WTC11 (cell line): ENCODE results near the gene EMSY. TPM values are rescaled to one million over a fixed set of nuclear protein-coding genes. Genes with fewer than 3 reads are reported as not detected.

Source experiments
- ATAC-seq: fragments of 200-7000 bp; cut with Tn5 transposase; 2 replicates; pipeline ENCODE4 v1.10.0; 2021; ENCODE audit warnings: mild to moderate bottlenecking, moderate library complexity
- CTCF ChIA-PET: fragments of 300-600 bp; sonication (Branson Sonifier 250); formaldehyde crosslinking; loops from one replicate; lab custom pipeline; 2021; ENCODE audit warnings: antibody characterized with exemption; lab: Charles Lee
- POLR2A ChIA-PET: fragments of 350-600 bp; sonication (Branson Sonifier 250); formaldehyde crosslinking; loops from one replicate; lab custom pipeline; 2021; ENCODE audit warnings: antibody characterized with exemption; lab: Charles Lee
- DNase-seq: peaks from one replicate; pipeline ENCODE4 v3.0.0; 2021; ENCODE audit warnings: low spot score
- H3K27ac Mint-ChIP-seq: 2 replicates; pipeline ENCODE4 v1.8.0; 2021; ENCODE audit warnings: mixed read lengths
- H3K27me3 Mint-ChIP-seq: 2 replicates; pipeline ENCODE4 v1.8.0; 2021; ENCODE audit warnings: low read depth, mild to moderate bottlenecking, moderate library complexity, mixed read lengths
- H3K36me3 Mint-ChIP-seq: 2 replicates; pipeline ENCODE4 v1.8.0; 2021; ENCODE audit warnings: mixed read lengths
- H3K4me1 Mint-ChIP-seq: 2 replicates; pipeline ENCODE4 v1.8.0; 2022; ENCODE audit warnings: mixed read lengths
- H3K4me3 Mint-ChIP-seq: 2 replicates; pipeline ENCODE4 v1.8.0; 2021; ENCODE audit warnings: mild to moderate bottlenecking, moderate library complexity, mixed read lengths
- H3K9me3 Mint-ChIP-seq: 2 replicates; pipeline ENCODE4 v1.8.0; 2021; ENCODE audit warnings: mixed read lengths
- ETV6 ChIP-seq: sonication (generic); formaldehyde crosslinking; IDR thresholded peaks from 2 replicates; pipeline ENCODE4 v1.8.1; 2022; ENCODE audit warnings: mild to moderate bottlenecking, missing genetic modification reagents
- FOXK1 ChIP-seq: sonication (generic); formaldehyde crosslinking; IDR thresholded peaks from 2 replicates; pipeline ENCODE4 v1.8.0; 2022; ENCODE audit warnings: mild to moderate bottlenecking, moderate library complexity, missing genetic modification reagents
- GABPB1 ChIP-seq: sonication (generic); formaldehyde crosslinking; IDR thresholded peaks from 2 replicates; pipeline ENCODE4 v1.8.1; 2023; ENCODE audit warnings: mild to moderate bottlenecking, missing genetic modification reagents
- NR3C1 ChIP-seq: sonication (generic); formaldehyde crosslinking; conservative IDR thresholded peaks from 2 replicates; pipeline ENCODE4 v1.8.1; 2023; ENCODE audit warnings: low read depth, mild to moderate bottlenecking, missing genetic modification reagents
- TEAD1 ChIP-seq: sonication (generic); formaldehyde crosslinking; IDR thresholded peaks from 2 replicates; pipeline ENCODE4 v1.8.0; 2022; ENCODE audit warnings: mild to moderate bottlenecking, missing genetic modification reagents
- ZBTB21 ChIP-seq: sonication (generic); formaldehyde crosslinking; IDR thresholded peaks from 2 replicates; pipeline ENCODE4 v1.8.1; 2023; ENCODE audit warnings: mild to moderate bottlenecking, missing genetic modification reagents, borderline replicate concordance
- total RNA-seq: library from RNA; stranded (reverse); gene quantifications from 3 replicates; pipeline ENCODE4 v1.2.3, GENCODE V29; 2021
- TF ChIP-seq, protein P1 (sequence below): fragments of 200-600 bp; IDR thresholded peaks from 2 replicates; pipeline ENCODE4 v1.8.0; 2022; ENCODE audit warnings: antibody characterized with exemption
- TF ChIP-seq, protein P2 (sequence below): sonication (generic); formaldehyde crosslinking; IDR thresholded peaks from 2 replicates; pipeline ENCODE4 v1.8.1; 2022; ENCODE audit warnings: low read depth, mild to moderate bottlenecking, moderate library complexity, missing genetic modification reagents, borderline replicate concordance
- TF ChIP-seq, protein P3 (sequence below): sonication (generic); formaldehyde crosslinking; IDR thresholded peaks from 2 replicates; pipeline ENCODE4 v1.8.0; 2023; ENCODE audit warnings: mild to moderate bottlenecking, missing genetic modification reagents
- TF ChIP-seq, protein P4 (sequence below): sonication (generic); formaldehyde crosslinking; IDR thresholded peaks from 2 replicates; pipeline ENCODE4 v1.8.1; 2023; ENCODE audit warnings: mild to moderate bottlenecking, missing genetic modification reagents, moderate library complexity
- TF ChIP-seq, protein P5 (sequence below): fragments of 250-450 bp; sonication (Bioruptor Pico); IDR thresholded peaks from 2 replicates; pipeline ENCODE4 v1.9.0; 2021; ENCODE audit warnings: mild to moderate bottlenecking
- TF ChIP-seq, protein P6 (sequence below): fragments of 250-450 bp; sonication (Bioruptor Pico); IDR thresholded peaks from 2 replicates; pipeline ENCODE4 v1.9.0; 2021; ENCODE audit warnings: mild to moderate bottlenecking
- TF ChIP-seq, protein P7 (sequence below): fragments of 250-450 bp; sonication (Bioruptor Pico); IDR thresholded peaks from 2 replicates; pipeline ENCODE4 v1.8.0; 2021; ENCODE audit warnings: mild to moderate bottlenecking
- TF ChIP-seq, protein P8 (sequence below): sonication (generic); formaldehyde crosslinking; IDR thresholded peaks from 2 replicates; pipeline ENCODE4 v1.8.1; 2022; ENCODE audit warnings: mild to moderate bottlenecking, missing genetic modification reagents, moderate library complexity, borderline replicate concordance

EMSY gene
- total RNA-seq, 1 experiment from 2014 or later: 31.1 TPM

DNA sequence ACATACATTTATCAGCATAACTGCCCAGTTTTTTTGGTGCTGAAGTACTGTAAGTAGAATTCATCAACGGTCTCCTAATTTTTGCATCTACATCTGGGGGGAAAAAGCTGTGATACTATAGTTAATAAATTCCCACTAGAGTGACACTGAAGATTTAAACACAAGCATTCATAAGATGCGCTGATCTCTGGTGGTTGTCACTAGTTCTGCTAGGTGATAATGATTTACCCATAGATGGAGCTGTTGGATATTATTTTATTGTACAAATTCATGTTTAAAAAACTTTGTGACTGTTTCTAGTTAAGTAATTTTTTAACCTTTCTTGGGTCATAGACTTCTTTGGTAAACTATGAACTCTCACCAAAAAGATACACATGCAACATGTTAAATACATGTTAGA lies 106.6 kb downstream of the EMSY start (continued):
- TF ChIP-seq, protein P1, sequence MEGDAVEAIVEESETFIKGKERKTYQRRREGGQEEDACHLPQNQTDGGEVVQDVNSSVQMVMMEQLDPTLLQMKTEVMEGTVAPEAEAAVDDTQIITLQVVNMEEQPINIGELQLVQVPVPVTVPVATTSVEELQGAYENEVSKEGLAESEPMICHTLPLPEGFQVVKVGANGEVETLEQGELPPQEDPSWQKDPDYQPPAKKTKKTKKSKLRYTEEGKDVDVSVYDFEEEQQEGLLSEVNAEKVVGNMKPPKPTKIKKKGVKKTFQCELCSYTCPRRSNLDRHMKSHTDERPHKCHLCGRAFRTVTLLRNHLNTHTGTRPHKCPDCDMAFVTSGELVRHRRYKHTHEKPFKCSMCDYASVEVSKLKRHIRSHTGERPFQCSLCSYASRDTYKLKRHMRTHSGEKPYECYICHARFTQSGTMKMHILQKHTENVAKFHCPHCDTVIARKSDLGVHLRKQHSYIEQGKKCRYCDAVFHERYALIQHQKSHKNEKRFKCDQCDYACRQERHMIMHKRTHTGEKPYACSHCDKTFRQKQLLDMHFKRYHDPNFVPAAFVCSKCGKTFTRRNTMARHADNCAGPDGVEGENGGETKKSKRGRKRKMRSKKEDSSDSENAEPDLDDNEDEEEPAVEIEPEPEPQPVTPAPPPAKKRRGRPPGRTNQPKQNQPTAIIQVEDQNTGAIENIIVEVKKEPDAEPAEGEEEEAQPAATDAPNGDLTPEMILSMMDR: no peak
- TF ChIP-seq, protein P2, sequence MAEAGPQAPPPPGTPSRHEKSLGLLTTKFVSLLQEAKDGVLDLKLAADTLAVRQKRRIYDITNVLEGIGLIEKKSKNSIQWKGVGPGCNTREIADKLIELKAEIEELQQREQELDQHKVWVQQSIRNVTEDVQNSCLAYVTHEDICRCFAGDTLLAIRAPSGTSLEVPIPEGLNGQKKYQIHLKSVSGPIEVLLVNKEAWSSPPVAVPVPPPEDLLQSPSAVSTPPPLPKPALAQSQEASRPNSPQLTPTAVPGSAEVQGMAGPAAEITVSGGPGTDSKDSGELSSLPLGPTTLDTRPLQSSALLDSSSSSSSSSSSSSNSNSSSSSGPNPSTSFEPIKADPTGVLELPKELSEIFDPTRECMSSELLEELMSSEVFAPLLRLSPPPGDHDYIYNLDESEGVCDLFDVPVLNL (CRISPR knock-in tag): no peak

DNA sequence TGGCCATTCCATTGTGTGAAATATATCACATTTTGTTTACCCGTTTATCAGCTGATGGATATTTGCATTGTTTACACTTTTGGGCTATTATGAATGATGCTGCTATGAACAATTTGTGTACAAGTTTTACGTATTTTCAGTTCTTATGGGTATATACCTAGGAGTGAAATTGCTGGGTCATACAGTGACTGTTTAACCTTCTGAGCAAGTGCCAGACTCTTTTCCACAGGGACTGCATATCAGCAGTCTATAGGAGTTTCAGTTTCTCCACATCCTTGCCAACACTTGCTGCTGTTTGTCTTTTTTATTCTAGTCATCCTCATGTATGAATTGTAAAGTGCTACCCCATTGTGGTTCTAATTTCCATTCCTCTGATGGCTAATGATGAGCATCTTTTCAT lies 108.2 kb downstream of the EMSY start:
- H3K4me1 Mint-ChIP-seq: peaks cover 4% of the 10 kb centered on the region
- CTCF ChIA-PET: no interaction called here

More for the DNA sequence above, 108.2 kb downstream of the EMSY start:
- H3K9me3 Mint-ChIP-seq: peaks cover 17% of the 10 kb centered on the region
- TF ChIP-seq, protein P3, sequence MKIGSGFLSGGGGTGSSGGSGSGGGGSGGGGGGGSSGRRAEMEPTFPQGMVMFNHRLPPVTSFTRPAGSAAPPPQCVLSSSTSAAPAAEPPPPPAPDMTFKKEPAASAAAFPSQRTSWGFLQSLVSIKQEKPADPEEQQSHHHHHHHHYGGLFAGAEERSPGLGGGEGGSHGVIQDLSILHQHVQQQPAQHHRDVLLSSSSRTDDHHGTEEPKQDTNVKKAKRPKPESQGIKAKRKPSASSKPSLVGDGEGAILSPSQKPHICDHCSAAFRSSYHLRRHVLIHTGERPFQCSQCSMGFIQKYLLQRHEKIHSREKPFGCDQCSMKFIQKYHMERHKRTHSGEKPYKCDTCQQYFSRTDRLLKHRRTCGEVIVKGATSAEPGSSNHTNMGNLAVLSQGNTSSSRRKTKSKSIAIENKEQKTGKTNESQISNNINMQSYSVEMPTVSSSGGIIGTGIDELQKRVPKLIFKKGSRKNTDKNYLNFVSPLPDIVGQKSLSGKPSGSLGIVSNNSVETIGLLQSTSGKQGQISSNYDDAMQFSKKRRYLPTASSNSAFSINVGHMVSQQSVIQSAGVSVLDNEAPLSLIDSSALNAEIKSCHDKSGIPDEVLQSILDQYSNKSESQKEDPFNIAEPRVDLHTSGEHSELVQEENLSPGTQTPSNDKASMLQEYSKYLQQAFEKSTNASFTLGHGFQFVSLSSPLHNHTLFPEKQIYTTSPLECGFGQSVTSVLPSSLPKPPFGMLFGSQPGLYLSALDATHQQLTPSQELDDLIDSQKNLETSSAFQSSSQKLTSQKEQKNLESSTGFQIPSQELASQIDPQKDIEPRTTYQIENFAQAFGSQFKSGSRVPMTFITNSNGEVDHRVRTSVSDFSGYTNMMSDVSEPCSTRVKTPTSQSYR (CRISPR knock-in tag): no peak
- TF ChIP-seq FOXK1 (no peak), ETV6 (CRISPR knock-in tag) (no peak), GABPB1 (no peak), NR3C1 (CRISPR knock-in tag) (no peak), ZBTB21 (no peak), TEAD1 (CRISPR knock-in tag) (no peak)
- TF ChIP-seq, protein P4, sequence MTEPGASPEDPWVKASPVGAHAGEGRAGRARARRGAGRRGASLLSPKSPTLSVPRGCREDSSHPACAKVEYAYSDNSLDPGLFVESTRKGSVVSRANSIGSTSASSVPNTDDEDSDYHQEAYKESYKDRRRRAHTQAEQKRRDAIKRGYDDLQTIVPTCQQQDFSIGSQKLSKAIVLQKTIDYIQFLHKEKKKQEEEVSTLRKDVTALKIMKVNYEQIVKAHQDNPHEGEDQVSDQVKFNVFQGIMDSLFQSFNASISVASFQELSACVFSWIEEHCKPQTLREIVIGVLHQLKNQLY: no peak
- TF ChIP-seq, protein P5, sequence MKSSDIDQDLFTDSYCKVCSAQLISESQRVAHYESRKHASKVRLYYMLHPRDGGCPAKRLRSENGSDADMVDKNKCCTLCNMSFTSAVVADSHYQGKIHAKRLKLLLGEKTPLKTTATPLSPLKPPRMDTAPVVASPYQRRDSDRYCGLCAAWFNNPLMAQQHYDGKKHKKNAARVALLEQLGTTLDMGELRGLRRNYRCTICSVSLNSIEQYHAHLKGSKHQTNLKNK (CRISPR knock-in tag): no peak
- TF ChIP-seq, protein P6, sequence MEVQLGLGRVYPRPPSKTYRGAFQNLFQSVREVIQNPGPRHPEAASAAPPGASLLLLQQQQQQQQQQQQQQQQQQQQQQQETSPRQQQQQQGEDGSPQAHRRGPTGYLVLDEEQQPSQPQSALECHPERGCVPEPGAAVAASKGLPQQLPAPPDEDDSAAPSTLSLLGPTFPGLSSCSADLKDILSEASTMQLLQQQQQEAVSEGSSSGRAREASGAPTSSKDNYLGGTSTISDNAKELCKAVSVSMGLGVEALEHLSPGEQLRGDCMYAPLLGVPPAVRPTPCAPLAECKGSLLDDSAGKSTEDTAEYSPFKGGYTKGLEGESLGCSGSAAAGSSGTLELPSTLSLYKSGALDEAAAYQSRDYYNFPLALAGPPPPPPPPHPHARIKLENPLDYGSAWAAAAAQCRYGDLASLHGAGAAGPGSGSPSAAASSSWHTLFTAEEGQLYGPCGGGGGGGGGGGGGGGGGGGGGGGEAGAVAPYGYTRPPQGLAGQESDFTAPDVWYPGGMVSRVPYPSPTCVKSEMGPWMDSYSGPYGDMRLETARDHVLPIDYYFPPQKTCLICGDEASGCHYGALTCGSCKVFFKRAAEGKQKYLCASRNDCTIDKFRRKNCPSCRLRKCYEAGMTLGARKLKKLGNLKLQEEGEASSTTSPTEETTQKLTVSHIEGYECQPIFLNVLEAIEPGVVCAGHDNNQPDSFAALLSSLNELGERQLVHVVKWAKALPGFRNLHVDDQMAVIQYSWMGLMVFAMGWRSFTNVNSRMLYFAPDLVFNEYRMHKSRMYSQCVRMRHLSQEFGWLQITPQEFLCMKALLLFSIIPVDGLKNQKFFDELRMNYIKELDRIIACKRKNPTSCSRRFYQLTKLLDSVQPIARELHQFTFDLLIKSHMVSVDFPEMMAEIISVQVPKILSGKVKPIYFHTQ: no peak
- TF ChIP-seq, protein P7, sequence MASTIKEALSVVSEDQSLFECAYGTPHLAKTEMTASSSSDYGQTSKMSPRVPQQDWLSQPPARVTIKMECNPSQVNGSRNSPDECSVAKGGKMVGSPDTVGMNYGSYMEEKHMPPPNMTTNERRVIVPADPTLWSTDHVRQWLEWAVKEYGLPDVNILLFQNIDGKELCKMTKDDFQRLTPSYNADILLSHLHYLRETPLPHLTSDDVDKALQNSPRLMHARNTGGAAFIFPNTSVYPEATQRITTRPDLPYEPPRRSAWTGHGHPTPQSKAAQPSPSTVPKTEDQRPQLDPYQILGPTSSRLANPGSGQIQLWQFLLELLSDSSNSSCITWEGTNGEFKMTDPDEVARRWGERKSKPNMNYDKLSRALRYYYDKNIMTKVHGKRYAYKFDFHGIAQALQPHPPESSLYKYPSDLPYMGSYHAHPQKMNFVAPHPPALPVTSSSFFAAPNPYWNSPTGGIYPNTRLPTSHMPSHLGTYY (CRISPR knock-in tag): no peak
- TF ChIP-seq, protein P8, sequence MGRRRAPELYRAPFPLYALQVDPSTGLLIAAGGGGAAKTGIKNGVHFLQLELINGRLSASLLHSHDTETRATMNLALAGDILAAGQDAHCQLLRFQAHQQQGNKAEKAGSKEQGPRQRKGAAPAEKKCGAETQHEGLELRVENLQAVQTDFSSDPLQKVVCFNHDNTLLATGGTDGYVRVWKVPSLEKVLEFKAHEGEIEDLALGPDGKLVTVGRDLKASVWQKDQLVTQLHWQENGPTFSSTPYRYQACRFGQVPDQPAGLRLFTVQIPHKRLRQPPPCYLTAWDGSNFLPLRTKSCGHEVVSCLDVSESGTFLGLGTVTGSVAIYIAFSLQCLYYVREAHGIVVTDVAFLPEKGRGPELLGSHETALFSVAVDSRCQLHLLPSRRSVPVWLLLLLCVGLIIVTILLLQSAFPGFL (CRISPR knock-in tag): no peak
- ATAC-seq: no peak
- no peaks in the 10 kb centered on the region for H3K27me3 Mint-ChIP-seq
- no peak for DNase-seq
- H3K4me3 Mint-ChIP-seq: no peak overlapping the region
- POLR2A ChIA-PET: no interaction called here
- H3K36me3 Mint-ChIP-seq: peaks cover 42% of the 10 kb centered on the region
- no peak overlapping the region for H3K27ac Mint-ChIP-seq
